ENCODE measurements around the gene F2R. TPM values are rescaled to one million over a fixed set of nuclear protein-coding genes. Genes with fewer than 3 reads are reported as not detected.
"Not testable (repeated sequence)": the region's sequence is repeated elsewhere in the genome, so short reads cannot be mapped to it uniquely, and the experiment has no call there.

The F2R gene
- total RNA-seq, 1 donor from 2014 or later, result 20.1 TPM

DNA sequence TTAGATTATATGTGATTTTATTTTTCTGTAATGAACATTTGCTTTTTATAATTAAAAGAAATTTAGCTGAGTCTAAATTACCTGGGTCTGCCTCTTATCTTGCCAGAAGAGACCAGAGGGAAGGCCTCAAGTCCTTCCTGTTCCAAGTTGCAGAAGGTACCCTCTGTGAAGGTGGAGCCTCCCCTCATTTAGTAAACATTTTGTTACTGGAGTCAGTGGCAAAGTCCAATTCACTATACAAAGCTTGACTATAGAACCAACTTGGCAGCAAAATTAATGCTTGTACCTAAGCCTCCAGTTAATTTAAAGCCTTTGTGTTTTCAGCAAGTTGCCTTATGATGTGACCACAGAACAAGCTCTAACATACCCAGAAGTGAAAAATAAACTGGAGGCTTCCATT lies 42.8 kb upstream of the F2R start:
- no peak overlapping the region for H3K27ac Mint-ChIP-seq
- no peaks in the 10 kb centered on the region for H3K27me3 Mint-ChIP-seq
- no peaks in the 10 kb centered on the region for H3K4me1 Mint-ChIP-seq (ENCODE audit: unreplicated experiment)
- H3K4me3 Mint-ChIP-seq, result no peak overlapping the region
- no peak for DNase-seq (ENCODE audit: extremely low spot score, unreplicated experiment)
- H3K9me3 Mint-ChIP-seq, result peaks cover 5% of the 10 kb centered on the region
- TF ChIP-seq, protein P1, sequence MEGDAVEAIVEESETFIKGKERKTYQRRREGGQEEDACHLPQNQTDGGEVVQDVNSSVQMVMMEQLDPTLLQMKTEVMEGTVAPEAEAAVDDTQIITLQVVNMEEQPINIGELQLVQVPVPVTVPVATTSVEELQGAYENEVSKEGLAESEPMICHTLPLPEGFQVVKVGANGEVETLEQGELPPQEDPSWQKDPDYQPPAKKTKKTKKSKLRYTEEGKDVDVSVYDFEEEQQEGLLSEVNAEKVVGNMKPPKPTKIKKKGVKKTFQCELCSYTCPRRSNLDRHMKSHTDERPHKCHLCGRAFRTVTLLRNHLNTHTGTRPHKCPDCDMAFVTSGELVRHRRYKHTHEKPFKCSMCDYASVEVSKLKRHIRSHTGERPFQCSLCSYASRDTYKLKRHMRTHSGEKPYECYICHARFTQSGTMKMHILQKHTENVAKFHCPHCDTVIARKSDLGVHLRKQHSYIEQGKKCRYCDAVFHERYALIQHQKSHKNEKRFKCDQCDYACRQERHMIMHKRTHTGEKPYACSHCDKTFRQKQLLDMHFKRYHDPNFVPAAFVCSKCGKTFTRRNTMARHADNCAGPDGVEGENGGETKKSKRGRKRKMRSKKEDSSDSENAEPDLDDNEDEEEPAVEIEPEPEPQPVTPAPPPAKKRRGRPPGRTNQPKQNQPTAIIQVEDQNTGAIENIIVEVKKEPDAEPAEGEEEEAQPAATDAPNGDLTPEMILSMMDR (conservative IDR thresholded peaks at IDR 0.05), result no peak
- H3K36me3 Mint-ChIP-seq, result peaks cover 5% of the 10 kb centered on the region

DNA sequence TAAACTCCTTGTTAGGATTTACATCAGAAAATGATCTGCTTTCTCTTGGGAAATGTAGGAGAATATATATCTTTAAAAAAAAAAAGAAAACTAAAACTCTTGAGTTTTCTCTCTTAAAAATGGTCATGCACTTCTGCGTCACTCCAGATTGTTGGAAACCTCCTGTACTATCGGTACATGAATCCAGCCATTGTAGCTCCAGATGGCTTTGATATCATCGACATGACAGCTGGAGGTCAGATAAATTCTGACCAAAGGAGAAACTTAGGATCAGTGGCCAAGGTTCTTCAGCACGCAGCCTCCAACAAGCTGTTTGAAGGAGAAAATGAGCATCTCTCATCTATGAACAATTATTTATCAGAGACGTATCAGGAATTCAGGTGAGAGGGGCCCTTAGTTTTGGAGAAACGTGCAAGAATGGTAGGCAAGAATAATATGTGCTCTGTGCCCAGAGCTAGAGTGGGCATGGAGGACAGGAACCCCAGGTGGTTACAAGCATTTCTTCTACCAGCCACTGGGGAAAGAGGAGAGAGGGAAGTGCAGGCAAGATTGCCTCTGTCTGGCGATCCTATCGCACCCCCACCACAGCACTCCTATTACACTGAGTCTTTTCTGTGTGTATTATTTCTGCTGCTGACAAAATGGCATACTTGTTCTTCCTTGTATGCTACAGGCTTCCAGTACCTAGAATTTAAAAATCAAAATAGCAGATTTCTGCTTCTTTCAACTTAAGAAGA lies 41.4 kb upstream of the F2R start:
- Mint-ChIP-seq H3K4me1 (ENCODE audit: unreplicated experiment) (peaks cover 5% of the 10 kb centered on the region), H3K27ac (no peak overlapping the region), H3K27me3 (no peaks in the 10 kb centered on the region), H3K9me3 (peaks cover 1% of the 10 kb centered on the region), H3K36me3 (peaks cover 5% of the 10 kb centered on the region), H3K4me3 (no peak overlapping the region)
- no peak for DNase-seq (ENCODE audit: extremely low spot score, unreplicated experiment)
- TF ChIP-seq, protein P1 (conservative IDR thresholded peaks at IDR 0.05), result no peak

DNA sequence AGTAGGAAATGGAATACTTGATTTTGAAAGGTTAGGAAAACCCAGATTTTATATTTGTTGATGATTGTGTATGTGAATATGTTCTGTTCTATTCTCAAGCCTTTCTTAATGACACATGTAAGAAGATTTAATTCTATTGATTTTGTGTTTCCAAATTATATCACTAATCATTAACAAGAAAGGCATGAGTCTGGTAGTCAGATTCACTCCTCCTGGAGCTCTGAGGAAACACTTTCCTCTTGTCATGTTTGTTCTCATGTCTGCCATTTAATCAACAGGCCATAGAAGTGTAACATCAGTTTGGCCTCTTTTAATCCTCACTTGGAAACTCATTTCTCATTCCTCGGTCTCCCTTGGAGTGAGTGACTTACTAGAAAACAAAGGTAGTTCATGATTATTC lies 40.6 kb upstream of the F2R start:
- H3K4me3 Mint-ChIP-seq, result no peak overlapping the region
- TF ChIP-seq, protein P1 (conservative IDR thresholded peaks at IDR 0.05), result no peak

DNA sequence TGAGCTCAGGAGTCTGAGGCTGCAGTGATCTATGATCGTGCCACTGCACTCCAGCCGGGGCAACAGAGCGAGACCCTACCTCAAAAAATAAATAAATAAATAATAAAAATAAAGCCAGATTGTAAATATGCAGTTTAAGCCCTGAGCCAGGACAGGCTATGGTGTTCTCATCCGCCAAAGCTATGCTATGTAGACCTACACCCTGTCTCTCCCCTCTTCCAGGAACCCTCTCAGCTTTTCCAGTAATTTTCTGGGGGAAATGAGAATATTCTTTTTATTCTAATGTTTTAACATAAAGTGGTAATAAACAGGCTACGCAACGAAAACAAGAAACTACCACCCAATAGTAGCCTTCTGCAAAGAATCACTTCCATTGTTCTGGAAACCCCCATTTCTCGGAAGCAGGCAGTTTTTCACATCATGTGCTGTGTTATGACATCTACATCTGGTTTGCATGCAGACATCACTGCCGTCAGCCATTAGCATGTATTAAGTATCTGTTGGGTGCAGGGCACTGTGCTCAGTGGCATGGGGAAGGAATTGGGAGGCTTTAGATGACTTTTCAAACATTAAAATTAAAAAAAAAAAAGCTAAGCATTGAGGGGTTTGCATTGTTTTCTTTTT lies 38.0 kb upstream of the F2R start:
- DNase-seq (ENCODE audit: extremely low spot score, unreplicated experiment), result no peak
- Mint-ChIP-seq H3K27me3 (no peaks in the 10 kb centered on the region), H3K27ac (no peak overlapping the region), H3K9me3 (no peaks in the 10 kb centered on the region), H3K36me3 (peaks cover 4% of the 10 kb centered on the region), H3K4me1 (ENCODE audit: unreplicated experiment) (peaks cover 5% of the 10 kb centered on the region), H3K4me3 (no peak overlapping the region)
- TF ChIP-seq, protein P1 (conservative IDR thresholded peaks at IDR 0.05), result no peak

More for the DNA sequence above, 40.6 kb upstream of the F2R start:
- Mint-ChIP-seq H3K36me3 (peaks cover 4% of the 10 kb centered on the region), H3K9me3 (no peaks in the 10 kb centered on the region), H3K27me3 (no peaks in the 10 kb centered on the region), H3K4me1 (ENCODE audit: unreplicated experiment) (peaks cover 5% of the 10 kb centered on the region), H3K27ac (no peak overlapping the region)
- DNase-seq (ENCODE audit: extremely low spot score, unreplicated experiment), result no peak

DNA sequence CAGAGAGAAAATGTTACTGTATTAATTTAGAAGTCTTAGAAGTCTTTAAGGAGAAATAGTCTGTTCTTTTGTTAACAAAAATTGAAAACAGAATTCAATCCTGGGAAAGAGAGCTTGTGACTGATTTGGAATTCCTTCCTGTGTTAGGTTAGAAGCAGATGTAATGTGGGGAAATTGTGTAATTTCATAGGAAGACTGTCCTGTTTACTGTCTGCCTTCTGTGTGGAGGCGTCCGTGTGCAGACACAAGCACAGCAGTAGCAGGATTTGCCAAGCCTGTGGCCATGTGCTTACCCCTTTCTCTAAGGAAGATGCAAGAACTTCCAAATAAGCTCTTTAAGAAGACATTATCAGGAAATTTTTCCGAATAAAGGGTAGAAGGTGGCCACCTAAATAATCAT lies 36.7 kb upstream of the F2R start:
- Mint-ChIP-seq H3K27me3 (no peaks in the 10 kb centered on the region), H3K4me3 (no peak overlapping the region), H3K9me3 (no peaks in the 10 kb centered on the region), H3K36me3 (peaks cover 4% of the 10 kb centered on the region), H3K4me1 (ENCODE audit: unreplicated experiment) (peaks cover 5% of the 10 kb centered on the region), H3K27ac (no peak overlapping the region)
- TF ChIP-seq, protein P1 (conservative IDR thresholded peaks at IDR 0.05), result no peak
- DNase-seq (ENCODE audit: extremely low spot score, unreplicated experiment), result no peak

DNA sequence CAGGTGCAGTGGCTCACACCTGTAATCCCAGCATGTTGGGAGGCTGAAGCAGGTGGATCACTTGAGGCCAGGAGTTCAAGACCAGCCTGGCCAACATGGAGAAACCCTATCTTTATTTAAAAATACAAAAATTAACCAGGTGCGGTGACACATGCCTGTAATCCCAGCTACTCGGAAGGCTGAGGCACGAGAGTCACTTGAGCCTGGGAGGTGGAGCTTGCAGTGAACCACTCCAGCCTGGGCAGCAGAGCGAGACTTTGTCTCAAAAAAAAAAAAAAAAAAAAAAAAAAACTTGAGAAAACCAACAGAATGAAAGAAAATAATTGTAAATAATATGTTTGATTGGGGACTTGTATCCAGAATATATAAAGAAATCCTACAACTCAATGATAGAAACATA lies 35.1 kb upstream of the F2R start:
- H3K4me3 Mint-ChIP-seq; DNase-seq (ENCODE audit: extremely low spot score, unreplicated experiment); H3K36me3 Mint-ChIP-seq; H3K27ac Mint-ChIP-seq; H3K4me1 Mint-ChIP-seq (ENCODE audit: unreplicated experiment); H3K9me3 Mint-ChIP-seq; H3K27me3 Mint-ChIP-seq: not testable (repeated sequence)
